GM20000 (cell line): ENCODE measurements around the gene UVSSA.

Experiments used
- DNase-seq: peaks from one replicate; pipeline ENCODE4 v3.0.0; 2012; ENCODE audit warnings: low spot score
- CTCF ChIP-seq: IDR thresholded peaks from 2 replicates; pipeline ENCODE4 v1.5.1; 2012; ENCODE audit warnings: mild to moderate bottlenecking, control low read depth; ENCODE audit errors: extremely low read depth, missing control alignments

Gene UVSSA

DNA sequence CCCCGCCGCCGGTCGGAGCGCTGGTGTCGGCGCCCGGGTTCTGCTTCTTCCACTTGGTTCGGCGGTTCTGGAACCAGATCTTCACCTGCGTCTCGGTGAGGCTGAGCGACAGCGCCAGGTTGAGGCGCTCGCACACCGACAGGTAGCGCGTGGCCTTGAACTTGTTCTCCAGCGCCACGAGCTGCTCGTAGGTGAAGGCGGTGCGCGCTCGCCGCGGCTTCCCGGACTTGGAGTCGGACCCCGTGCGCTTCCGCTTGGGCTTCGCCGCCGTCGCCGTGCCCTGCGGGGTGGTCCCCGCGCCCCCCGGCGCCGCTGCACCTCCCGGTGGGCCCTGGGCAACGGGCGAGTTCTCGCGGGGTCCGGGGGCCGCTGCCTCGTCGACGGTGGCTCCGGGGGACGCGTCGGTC lies 56.2 kb downstream of the UVSSA start:
- peak; percentile 49 for DNase-seq
- no peak for TF ChIP-seq CTCF

GRCh38 chr4:1403591-1404572 lies 56.9 kb downstream of the UVSSA start:
- no peak for TF ChIP-seq CTCF
- peak; percentile 48 for DNase-seq

DNA sequence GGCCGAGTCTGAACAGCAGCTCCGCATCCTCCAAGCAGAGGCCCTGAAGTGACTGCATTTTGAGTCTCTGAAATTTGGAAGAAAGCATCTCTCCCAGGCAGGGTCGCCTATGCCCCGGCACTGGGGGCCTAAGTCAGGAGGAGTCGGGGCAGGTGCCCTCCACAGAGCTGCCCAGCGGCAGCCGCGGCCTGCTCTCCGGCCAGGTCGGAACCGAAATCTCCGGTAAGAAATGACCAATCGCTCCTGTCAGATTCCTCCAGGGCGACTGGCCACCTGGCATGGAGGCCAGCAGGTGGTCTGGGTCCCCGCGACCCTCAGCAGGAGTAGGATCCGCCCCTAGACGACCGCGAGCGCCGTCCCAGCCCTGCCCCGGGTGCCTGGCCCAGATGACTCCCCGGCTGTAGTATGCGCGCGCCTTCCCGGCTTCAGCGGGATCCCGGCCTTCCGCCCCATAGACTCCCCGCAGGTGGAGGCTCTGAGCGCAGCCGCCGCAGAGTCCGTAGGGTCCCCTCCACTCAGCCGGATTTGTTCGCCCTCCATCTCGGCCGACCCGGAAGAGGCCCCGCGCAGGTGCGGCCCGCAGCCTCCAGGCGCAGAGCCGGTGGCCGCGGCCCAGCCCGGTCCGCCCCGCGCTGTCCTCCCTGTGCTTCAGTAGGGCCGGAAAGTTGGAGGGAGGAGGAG lies 57.7 kb downstream of the UVSSA start:
- no peak for TF ChIP-seq CTCF

DNA sequence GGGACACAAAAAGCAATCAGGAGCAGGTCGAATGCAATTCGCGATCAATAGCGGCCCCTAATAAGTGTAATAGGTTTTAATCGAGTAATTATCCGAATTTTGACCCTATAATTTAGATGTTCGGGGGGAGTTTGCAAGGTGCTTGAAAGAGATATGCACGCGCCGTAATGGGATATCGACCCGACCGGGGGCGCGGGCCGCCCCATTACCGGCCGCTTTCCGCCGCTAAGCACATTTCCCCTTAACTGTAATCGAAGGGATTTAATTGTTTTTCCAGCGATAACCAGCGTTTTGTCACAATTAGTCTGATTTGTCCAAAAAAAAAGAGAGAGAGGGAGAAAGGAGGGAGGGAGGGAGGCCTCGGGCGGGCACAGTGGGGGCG lies 58.2 kb downstream of the UVSSA start:
- TF ChIP-seq CTCF: no peak
- DNase-seq: peak; percentile 45

More for the DNA sequence above, 57.7 kb downstream of the UVSSA start:
- DNase-seq: peak; percentile 55

- peak; percentile 49 for DNase-seq
- no peak for TF ChIP-seq CTCF
These were observed 58.8 kb downstream of the UVSSA start for GRCh38 chr4:1405636-1406393.

GRCh38 chr4:1406394-1406980 lies 59.5 kb downstream of the UVSSA start, which contains the start of gene NKX1-1:
Gene NKX1-1, minus strand, starts transcription at chr4:1406442. Its CDS starts 0 bp downstream, at chr4:1406442.
- no peak for TF ChIP-seq CTCF
- peak; percentile 36 for DNase-seq
